LHCN-M2 (cell line): Measurements from ENCODE around the gene SNAPC2. TPM values are rescaled to one million over a fixed set of nuclear protein-coding genes. Genes with fewer than 3 reads are reported as not detected.
"Not testable (repeated sequence)": the region's sequence is repeated elsewhere in the genome, so short reads cannot be mapped to it uniquely, and the experiment has no call there.

Experiments used
- DNase-seq: peaks from one replicate; pipeline ENCODE4 v3.0.0-alpha.2; 2012; ENCODE audit warnings: low read depth
- total RNA-seq: library from RNA; depleted of rRNA; stranded (reverse); fragments of >200 nt; gene quantifications from 2 replicates; pipeline ENCODE4 v1.2.3, GENCODE V29; 2014

SNAPC2 gene
- total RNA-seq, 1 experiment from 2014 or later = 25.5 TPM

- no peak for DNase-seq
Measured at GRCh38 chr19:7932930-7933300, 12.8 kb downstream of the SNAPC2 start.

DNA sequence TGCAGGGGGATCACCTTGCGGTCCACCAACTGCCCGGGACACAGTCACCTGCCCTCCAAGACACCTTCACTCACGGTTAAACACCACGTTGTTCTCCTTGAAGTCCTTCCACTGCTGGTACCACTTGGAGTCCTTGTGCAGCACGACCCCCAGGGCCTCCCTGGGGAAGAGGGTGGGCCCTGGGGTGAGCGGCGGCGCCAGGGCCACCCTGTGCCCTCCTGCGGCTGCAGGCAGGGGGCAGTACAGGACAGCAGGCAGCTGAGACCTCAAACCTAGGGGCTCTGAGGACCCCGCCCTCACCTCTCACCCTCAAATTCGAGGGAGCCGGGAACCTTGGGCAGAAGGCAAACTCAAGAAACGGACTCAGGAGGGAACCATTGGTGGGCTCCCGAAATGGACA lies 13.3 kb downstream of the SNAPC2 start:
- DNase-seq = no peak

DNA sequence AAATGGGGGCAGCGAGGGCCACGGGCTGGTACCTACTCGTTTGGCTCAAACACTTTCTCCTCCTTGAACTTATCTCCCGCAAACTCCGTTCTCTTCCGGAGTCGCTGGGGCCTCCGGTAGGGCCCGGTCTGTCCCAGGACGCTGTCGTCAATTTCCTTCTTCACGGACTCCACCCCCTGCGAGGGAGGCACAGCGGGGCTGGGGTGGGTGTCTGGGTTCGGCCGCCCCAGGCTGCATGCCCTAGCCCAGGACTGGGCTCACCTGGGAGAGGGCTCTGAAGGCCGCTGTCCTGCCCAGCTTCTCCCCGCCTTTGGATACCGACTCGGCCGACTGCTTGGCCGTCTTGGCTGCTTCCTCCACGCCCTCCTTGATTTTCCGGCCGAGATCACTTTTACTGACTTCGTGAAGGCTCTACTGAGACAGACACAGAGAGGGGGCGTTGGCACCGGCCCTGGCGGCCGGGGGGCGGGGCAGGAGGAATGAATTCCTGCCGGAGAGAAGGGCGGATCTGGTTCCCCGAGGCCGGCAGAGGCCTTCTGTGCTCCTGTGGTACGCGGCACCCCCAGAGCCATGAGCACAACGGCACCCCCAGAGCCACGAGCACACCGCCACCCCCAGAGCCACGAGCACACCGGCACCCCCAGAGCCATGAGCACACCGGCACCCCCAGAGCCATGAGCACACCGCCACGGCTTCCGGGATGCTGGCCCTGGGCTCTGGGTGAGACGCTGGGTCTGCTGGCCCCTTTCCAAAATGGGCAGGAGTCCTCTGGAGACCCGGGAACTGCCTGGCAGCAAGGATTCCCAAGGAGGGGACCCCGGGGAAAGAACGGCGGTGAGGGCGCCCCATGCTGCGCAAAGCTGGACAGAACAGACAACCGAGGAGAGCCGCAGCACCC lies 13.9 kb downstream of the SNAPC2 start:
- no peak for DNase-seq

- no peak for DNase-seq
Measured at GRCh38 chr19:7934766-7935165, 14.6 kb downstream of the SNAPC2 start.

DNA sequence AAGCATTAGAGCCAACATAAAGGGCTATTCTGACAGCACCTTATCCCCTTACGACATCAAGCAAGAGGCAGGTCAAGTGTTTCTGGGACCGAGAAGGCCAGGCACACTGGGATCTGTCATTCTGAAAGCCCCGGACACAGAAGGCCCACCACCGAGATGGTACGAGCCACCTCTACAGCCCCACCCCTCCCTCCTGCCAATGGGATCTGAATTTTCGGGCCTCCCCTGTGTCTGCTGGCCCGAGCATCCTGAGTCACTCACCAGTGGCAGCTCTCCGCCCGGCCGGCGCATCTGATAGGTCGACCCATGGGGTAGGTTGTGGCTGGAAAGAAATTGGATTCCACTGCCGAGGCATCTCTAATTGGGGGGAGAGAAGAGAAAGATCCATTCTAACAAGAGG lies 20.7 kb downstream of the SNAPC2 start:
- DNase-seq = no peak

- DNase-seq = no peak
Measured at GRCh38 chr19:7941895-7942596, 21.9 kb downstream of the SNAPC2 start.

- DNase-seq = no peak
Measured at GRCh38 chr19:7942981-7943443, 22.9 kb downstream of the SNAPC2 start.

GRCh38 chr19:7943444-7944176 lies 23.5 kb downstream of the SNAPC2 start, which contains the start of gene TIMM44:
Gene TIMM44, minus strand, starts transcription at chr19:7943666. Its CDS starts 15 bp downstream, at chr19:7943651.
- peak; percentile 100 for DNase-seq

GRCh38 chr19:7944177-7944761 lies 24.1 kb downstream of the SNAPC2 start:
- DNase-seq = peak; percentile 94

GRCh38 chr19:7947939-7948338 lies 27.8 kb downstream of the SNAPC2 start:
- no peak for DNase-seq

- no peak for DNase-seq
Measured at GRCh38 chr19:7953060-7953459, 32.9 kb downstream of the SNAPC2 start.

DNA sequence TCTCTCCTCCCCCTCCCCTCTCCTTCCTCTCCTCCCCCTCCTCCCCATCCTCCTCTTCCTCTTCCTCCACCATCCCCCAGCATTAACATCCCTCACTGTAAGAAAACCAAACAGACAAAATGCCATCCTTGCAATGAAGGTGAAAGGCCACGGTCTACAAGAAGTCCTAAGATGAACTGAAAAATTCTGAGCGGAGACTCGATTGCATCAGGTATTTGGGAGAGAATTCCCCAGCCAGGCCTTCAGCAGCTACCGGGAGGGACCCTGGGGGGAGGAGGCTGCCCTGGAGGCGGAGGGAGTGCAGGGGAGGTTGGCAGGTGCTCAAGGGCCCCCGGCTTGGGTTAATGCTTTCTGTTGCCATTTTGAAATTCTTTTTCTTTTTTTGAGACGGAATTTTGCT lies 33.4 kb downstream of the SNAPC2 start:
- no peak for DNase-seq

- no peak for DNase-seq
Measured at GRCh38 chr19:7955696-7956095, 35.6 kb downstream of the SNAPC2 start.

GRCh38 chr19:7959211-7959610 lies 39.1 kb downstream of the SNAPC2 start:
- DNase-seq = no peak

- DNase-seq = not testable (repeated sequence)
Measured at GRCh38 chr19:7961082-7961481, 40.9 kb downstream of the SNAPC2 start.

DNA sequence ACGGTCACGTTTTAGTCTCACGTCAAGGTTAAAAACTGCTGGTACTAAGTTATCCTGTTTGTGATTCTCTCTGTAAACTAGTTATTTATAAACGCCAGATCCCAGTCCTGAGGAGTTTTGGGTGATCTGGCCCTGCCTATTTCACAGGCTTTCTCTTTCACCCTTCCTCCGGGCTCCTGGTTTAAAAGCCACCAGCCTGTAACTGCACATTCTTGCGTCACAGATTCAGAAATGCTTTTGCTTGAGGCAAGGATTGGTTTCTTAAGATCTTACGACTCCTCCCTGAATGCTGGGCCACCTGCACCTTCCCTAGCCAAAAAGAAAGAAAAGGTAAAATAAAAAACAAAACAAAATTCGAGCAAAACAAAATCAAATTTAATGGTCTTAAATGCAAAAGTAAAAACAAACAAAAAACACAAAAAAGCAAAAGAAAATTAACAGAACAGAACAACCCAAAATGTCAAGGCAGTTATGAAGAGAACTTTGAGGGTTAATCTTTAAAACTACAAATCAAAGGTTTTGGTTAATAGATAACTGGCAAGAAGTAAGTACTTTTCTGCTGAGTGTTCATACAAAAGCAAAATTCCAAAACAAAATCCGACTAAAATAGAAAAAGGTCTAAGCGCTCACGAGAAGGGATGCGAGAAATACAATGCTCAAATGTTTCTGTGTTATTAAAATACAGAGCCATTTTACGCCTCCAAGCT lies 41.9 kb downstream of the SNAPC2 start:
- no peak for DNase-seq

DNA sequence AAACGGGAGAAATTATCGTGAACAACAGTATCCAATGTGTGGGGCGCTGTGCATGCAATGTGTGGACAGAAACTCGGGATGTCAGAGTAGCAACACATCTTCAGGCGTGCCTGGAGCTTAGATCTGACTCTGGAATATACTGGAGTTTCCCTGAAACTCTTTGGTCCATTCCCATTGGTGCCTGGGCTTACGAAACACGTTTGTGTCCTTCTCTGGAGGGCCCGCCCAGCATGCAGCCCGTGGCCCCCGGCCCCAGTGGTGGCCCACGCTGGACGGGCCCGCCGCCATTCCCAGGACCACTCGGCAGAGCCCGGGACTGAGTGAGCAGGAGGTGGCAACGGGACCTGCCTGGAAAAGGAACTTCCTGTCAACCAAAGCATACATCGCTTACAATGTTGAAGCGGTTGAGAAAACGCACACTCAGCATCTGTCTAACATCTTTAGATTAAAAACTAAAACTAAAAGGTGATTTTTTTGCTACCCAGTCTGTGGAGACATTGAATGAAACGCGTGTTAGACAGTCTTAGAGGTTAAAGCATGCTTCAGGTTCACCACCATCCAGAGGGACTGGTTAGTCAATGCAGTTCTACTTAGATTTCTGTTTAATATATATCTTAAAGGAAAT lies 42.6 kb downstream of the SNAPC2 start:
- DNase-seq = no peak

DNA sequence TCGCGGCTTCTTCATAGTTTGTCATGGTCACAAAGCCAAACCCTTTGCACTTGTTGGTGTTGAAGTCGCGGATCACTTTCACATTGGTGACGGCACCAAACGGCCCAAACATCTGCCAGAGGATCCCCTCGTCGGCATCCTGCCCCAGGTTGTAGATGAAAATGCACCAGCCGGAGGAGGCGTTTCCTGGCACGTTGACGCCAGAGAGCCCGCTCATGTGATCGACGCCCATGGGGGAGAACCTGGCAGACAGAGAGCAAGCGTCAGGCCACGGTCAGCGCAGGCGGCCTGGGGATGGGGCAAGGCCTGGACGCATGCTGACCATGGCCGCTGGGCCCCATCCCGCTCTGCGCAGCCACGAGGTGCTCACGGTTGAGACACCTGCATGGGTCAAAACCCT lies 43.4 kb downstream of the SNAPC2 start:
- DNase-seq = no peak

GRCh38 chr19:7965259-7965841 lies 45.2 kb downstream of the SNAPC2 start:
- DNase-seq = no peak
